Measurements from ENCODE around the gene GASK1A.

GRCh38 chr3:43005981-43006380 is 26.9 kb downstream of the GASK1A start:
- no peak for TF ChIP-seq ZNF639 (tag by site-specific recombination; IDR thresholded peaks at IDR 0.05)
- no peak for TF ChIP-seq ZNF24 (tag by site-specific recombination; IDR thresholded peaks at IDR 0.05)
- no peak for TF ChIP-seq PRDM10 (tag by site-specific recombination; IDR thresholded peaks at IDR 0.05)
- no peak for TF ChIP-seq CTCF (tag by site-specific recombination; IDR thresholded peaks at IDR 0.05)
- TF ChIP-seq ZNF366 (tag by site-specific recombination; conservative IDR thresholded peaks at IDR 0.05): no peak
- no peak for TF ChIP-seq ZNF530 (tag by site-specific recombination; IDR thresholded peaks at IDR 0.05; ENCODE audit: low read depth)
- TF ChIP-seq ZNF610 (tag by site-specific recombination; IDR thresholded peaks at IDR 0.05; ENCODE audit: borderline replicate concordance): no peak
- TF ChIP-seq ZSCAN30 (tag by site-specific recombination; IDR thresholded peaks at IDR 0.05): no peak
- TF ChIP-seq ZNF76 (tag by site-specific recombination; IDR thresholded peaks at IDR 0.05; ENCODE audit: borderline replicate concordance, low read depth): no peak
- no peak for TF ChIP-seq ZBTB1 (tag by site-specific recombination; IDR thresholded peaks at IDR 0.05)
- TF ChIP-seq ZNF677 (tag by site-specific recombination; IDR thresholded peaks at IDR 0.05): no peak
- TF ChIP-seq ZNF280D (tag by site-specific recombination; IDR thresholded peaks at IDR 0.05): no peak
- TF ChIP-seq WT1 (tag by site-specific recombination; IDR thresholded peaks at IDR 0.05): no peak
- no peak for TF ChIP-seq ZNF221 (tag by site-specific recombination; IDR thresholded peaks at IDR 0.05; ENCODE audit: borderline replicate concordance)
